Ovary (tissue), 3 donors: ENCODE data around the gene GABPB2.

Source experiments
- EP300 ChIP-seq: sonication (generic); formaldehyde crosslinking; IDR thresholded peaks from one replicate; pipeline ENCODE4 v1.6.1; 2017; ENCODE audit warnings: antibody characterized with exemption
- POLR2A ChIP-seq: fragments of 450-650 bp; IDR thresholded peaks from one replicate; pipeline ENCODE4 v1.6.1; 2017; ENCODE audit warnings: antibody characterized with exemption, mild to moderate bottlenecking, moderate library complexity
- TF ChIP-seq, protein P1 (sequence below), 3 donors: fragments of 450-650 bp in 2 of 3; fragments of 200-600 bp in 1 of 3; IDR thresholded peaks; one replicate each; pipeline versions ENCODE4 v1.5.1 to v1.8.0; 2016 to 2022; ENCODE audit warnings: antibody characterized with exemption in 3 of 3, mild to moderate bottlenecking in 1 of 3
- donor health status: DM: no; HTN: no; CAD: no.

DNA sequence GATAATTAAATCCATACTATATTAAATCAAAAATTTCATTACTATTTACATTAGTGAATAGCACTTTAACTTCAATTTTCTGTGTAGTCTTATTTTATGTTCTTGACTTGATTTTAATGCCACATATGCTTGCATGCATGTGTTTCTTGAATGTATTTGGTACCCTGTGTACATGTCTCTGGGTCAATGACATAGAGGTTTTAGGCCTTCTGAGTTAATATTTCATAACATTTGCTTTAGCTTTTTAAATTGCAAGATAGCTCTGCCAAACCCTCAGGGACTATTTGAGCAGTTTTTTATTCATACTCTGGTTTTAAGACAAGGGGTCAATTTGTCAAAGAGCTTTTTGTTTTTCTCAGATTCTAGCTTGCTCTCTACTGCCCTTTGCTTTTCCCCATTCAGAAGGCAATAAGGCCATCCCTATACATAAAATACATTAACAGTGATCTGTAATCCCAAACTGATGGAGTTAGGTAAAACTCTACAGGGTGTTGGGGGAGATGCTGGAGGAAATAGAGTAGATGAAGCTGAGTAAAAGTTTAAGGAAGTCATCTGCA, 5.4 kb upstream of the GABPB2 start:
- TF ChIP-seq, protein P1, sequence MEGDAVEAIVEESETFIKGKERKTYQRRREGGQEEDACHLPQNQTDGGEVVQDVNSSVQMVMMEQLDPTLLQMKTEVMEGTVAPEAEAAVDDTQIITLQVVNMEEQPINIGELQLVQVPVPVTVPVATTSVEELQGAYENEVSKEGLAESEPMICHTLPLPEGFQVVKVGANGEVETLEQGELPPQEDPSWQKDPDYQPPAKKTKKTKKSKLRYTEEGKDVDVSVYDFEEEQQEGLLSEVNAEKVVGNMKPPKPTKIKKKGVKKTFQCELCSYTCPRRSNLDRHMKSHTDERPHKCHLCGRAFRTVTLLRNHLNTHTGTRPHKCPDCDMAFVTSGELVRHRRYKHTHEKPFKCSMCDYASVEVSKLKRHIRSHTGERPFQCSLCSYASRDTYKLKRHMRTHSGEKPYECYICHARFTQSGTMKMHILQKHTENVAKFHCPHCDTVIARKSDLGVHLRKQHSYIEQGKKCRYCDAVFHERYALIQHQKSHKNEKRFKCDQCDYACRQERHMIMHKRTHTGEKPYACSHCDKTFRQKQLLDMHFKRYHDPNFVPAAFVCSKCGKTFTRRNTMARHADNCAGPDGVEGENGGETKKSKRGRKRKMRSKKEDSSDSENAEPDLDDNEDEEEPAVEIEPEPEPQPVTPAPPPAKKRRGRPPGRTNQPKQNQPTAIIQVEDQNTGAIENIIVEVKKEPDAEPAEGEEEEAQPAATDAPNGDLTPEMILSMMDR (IDR thresholded peaks at IDR 0.05), result no peak
- TF ChIP-seq POLR2A (no peak), EP300 (no peak)
